GM12892 (cell line): ENCODE data around the gene MICAL2.
A peak's percentile ranks its signal among the peaks of the same experiment; 100 is the strongest.

Experiments
- DNase-seq: peaks from one replicate; pipeline ENCODE4 v3.0.0; 2011; ENCODE audit not compliant: insufficient read length
- FAIRE-seq: peaks from 2 replicates; lab custom pipeline; 2011; peaks lifted over from hg19 to GRCh38; lab: Jason Lieb, UNC
- POLR2A ChIP-seq: IDR thresholded peaks from 2 replicates; pipeline ENCODE4 v1.6.1; 2011; ENCODE audit warnings: low read depth, low read length, control low read depth
- POLR2AphosphoS5 ChIP-seq: IDR thresholded peaks from 2 replicates; pipeline ENCODE4 v1.6.1; 2011; ENCODE audit warnings: low read depth, low read length, control low read depth
- TAF1 ChIP-seq: IDR thresholded peaks from 2 replicates; pipeline ENCODE4 v1.6.1; 2011; ENCODE audit warnings: low read depth, mild to moderate bottlenecking, control low read depth, low read length, borderline replicate concordance

Gene MICAL2

DNA sequence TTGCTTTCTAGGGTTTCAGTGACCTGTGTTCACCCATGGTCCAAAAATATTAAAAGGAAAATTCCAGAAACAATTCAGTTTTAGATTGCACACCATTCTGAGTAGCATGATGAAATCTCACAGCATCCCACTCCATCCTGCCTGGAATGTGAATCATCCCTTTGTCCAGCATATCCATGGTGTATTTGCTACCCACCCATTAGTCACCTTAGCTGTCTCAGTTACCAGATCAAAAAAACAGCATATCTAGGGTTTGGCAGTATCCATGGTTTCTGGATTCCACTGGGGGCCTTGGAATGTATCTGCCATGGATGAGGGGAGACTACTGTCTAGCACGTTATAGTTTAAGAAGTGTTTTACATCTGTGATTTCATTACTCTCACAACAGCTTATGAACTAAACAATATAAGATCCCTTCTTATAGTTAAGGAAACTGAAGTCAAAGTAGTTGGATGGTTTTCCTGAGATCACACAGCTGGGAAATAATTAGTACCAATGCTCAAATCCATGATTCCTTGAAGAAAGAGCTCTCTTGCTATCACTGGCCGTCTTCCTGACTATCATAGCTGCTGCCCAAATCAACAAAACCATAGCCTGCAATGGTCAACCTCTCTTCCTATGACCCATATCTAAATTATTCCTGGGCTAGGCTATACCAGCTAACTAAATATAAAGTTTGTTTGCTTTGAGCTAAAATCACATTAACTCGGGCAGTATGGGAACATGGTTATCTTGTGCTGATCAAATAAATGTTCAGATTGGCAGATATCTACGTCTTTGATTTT is 122.6 kb downstream of the MICAL2 start:
- TF ChIP-seq TAF1: no peak
- TF ChIP-seq POLR2A: no peak
- no peak for TF ChIP-seq POLR2AphosphoS5
- FAIRE-seq (no peak), DNase-seq (no peak)

DNA sequence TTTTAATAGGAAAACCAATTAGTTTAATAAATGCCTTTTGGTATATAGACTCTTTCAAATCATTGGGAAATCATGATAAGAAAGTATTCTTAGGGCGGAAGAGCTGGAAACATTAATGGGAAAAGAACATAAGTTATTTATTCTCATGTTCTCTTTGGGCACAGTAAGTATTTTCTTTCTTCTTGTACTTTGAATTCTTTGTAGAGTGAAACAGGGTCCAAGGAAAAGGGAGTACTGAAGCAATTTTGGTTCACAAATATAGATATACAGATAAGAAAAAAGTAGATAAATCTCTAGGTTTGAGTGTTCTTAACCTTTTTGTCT is 123.2 kb downstream of the MICAL2 start:
- DNase-seq (no peak), FAIRE-seq (no peak)
- TF ChIP-seq TAF1: no peak

DNA sequence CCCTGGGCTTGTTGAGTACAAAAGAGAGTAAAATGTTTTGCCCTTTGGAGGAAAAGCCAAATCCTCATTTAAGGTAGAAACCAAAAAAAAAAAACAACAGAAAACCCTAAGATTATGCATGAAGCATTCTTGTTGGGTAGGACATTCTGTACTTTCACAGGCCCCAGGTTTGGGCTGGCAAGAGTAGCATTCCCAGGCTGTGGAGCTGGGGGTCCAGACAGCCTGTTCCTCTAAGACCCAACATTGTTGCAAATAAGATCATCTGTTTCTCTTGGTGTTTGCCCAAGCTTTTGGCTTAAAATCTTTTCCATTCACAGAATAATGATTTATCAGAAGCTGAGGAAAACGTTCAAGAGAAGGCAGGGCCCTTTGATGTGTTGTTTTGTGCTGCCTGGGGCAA is 123.8 kb downstream of the MICAL2 start:
- TF ChIP-seq POLR2A: no peak
- no peak for TF ChIP-seq POLR2AphosphoS5
- TF ChIP-seq TAF1: no peak
- FAIRE-seq (no peak), DNase-seq (no peak)

DNA sequence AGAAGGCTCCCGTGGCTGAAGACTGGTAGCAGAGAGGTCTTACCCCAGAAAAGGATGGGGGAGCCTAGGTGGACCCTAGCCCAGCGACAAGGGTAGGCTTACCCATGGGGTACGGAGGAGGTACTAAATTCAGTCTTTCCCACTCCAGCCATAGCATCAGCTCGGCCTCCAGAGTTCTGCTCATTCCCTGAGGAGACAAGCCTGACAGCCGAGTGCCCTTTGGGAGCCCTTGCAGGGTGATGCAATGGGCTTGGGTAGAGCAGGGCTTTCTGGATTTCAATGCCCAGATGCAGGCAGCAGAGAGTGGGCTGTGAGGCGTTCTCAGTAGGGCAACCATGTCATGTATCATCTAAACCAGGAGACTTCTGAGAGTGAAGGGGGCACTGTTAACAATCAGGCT is 124.7 kb downstream of the MICAL2 start:
- TF ChIP-seq TAF1 (no peak), POLR2A (no peak), POLR2AphosphoS5 (no peak)
- FAIRE-seq: no peak
- DNase-seq: no peak

DNA sequence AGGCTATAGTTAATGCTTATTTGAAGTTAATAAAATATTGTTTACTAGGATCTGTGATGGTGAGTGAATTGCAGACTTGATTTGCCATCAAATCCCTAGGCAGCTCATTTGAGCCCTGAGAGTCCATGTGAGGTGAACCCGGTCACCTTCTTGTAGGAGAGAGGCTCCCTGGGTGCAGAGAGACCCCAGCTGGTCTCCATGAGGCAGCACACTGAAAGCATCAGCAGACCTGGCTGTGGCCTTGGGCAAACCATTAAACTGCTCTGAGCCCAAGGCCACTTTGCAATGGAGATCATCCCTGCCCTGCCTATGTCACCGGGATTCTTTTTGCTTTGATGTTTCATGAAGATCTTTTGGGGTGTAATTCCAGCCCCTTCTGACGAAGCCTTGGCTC is 125.2 kb downstream of the MICAL2 start:
- no peak for FAIRE-seq

DNA sequence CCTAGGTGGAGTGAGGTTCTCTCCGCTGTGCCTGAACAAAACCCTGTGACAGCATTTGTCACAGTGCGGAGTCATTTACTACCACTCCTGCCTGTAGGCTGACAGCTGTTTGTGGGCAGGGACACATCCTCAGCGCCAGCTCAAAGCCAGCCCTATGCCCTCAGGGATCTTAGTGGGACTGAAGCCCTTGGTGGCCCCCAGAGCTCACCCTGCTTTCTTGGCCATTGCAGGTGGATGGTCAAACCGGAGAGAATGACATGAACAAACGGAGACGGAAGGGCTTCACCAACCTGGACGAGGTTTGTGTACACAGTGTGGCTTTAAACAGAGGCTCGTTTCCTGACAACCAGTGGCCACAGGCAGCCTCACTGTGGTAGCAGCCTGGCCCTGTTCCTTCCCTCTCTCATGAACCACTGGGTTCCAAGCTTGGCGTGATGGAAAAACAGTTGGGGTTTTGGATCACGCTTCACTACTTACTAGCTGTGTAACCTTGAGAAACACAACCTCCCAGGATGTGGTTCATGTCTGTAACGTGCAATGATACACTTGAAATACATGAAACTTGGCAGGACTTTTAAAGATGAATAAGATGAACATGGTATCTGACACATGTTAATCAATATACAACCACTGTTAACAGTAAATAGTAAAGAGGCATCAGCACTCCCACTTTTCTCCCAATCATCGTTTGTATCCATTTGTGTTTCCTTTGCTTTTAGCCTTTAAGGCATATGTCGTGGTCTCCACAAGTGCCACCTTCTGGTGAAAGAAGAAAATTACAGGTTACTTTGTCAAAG is 125.8 kb downstream of the MICAL2 start:
- FAIRE-seq (peak; percentile 89), DNase-seq (no peak)
- no peak for TF ChIP-seq POLR2A
- TF ChIP-seq POLR2AphosphoS5: no peak
- TF ChIP-seq TAF1: no peak

More for the DNA sequence above, 125.2 kb downstream of the MICAL2 start:
- DNase-seq: no peak
- TF ChIP-seq TAF1 (no peak), POLR2A (no peak), POLR2AphosphoS5 (no peak)

DNA sequence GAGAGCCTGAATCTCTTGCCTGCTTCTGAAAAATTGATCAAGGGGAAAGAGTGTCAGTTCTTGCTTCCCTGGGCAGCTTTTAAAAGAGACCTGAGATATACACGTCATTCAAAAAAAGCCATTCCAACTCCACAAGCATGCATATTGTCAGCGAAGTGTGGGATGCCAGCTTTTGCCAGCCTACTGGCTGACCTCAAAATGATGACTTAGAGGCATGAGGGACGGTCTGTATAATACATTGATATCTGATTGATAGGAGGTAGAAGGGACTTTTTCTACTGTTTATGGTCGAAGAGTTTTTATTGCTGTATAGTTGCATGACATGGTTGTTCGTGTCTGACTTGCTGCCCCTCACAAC is 126.3 kb downstream of the MICAL2 start:
- no peak for FAIRE-seq

DNA sequence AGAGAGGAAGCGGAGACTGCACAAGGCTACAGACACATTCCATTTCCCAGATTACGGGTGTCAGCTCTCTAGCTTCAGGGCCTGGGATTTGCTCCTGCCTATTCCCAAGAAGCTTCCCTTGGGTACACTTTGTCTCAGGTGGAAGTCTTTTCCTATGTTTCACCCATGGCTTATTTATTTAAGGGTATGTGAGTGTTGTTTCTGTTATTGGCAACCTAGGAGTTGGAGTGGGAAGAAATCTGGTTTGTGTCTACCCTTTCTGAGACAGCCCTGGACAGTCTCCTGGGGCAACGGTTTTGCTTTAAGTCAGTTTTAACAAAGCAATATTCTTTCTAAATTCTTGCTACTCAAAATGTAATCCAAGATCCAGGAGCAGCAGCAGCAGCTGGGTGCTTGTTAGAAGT is 127.0 kb downstream of the MICAL2 start:
- TF ChIP-seq POLR2A (no peak), TAF1 (no peak), POLR2AphosphoS5 (no peak)
- no peak for FAIRE-seq
- DNase-seq: no peak

More for the DNA sequence above, 126.3 kb downstream of the MICAL2 start:
- no peak for DNase-seq
- TF ChIP-seq POLR2AphosphoS5 (no peak), POLR2A (no peak), TAF1 (no peak)

DNA sequence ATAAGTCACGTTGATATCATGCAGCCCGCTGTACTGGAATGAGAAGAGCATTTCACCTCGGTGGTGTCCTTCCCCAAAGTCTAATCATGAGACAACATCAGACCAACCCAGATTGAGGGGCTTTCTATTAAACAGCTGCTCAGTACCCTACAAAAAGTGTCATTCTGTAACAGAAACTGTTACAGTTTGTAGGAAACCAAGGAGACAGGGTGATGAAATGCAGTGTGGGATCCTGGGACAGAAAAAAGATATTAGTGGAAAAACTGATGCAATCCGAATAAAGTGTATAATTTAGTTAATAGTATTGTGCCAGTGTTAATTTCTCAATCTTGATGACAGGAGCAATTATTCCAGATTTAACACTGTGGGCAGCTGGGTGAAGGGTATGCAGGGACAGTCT is 128.0 kb downstream of the MICAL2 start:
- no peak for FAIRE-seq
- no peak for DNase-seq
- TF ChIP-seq POLR2AphosphoS5 (no peak), TAF1 (no peak), POLR2A (no peak)

DNA sequence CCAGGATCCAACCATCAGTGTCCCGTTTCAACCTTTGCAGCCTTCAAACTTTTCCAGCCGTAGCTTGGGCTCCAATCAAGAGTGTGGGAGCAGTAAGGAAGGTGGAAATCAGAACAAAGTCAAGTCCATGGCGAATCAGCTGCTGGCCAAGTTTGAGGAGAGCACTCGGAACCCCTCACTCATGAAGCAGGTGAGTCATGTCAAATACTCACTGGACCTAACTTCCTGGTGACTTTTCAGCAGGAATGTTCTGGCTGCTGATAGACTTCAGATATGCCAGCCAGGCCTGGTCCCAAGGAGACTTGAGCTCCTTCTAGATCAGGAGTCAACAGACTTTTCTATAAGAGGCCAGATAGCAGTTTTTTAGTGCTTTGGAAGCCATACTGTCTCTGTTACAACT is 129.0 kb downstream of the MICAL2 start:
- no peak for DNase-seq
- TF ChIP-seq TAF1 (no peak), POLR2AphosphoS5 (no peak), POLR2A (no peak)
- no peak for FAIRE-seq

DNA sequence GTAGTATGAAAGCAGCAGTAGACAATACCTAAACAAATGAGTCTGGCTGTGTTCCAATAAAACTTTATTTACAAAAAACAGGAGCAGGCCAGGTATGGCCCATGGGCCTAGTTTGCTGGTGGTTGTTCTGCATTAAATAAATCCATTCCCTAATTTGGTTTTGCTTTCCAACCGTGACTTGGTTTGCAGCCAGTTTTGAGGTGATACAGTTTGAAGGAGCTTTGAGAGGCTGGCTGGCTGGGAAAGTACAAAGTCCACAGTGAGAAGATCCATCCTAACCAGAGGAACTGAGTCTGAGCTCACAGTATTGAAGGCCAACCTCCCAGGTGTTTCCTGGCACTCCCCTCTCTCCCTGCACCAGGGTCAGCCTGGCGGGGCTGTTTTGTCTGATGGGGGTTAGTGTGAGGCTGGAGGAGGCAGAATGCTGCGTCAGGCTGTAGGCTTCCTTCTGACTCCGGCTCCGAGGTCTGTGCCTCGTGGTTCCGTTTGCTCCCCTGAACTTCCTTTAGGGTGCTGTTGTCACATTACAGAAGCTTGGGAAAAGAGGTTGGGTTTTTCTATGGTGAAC is 129.5 kb downstream of the MICAL2 start:
- TF ChIP-seq TAF1 (no peak), POLR2A (no peak), POLR2AphosphoS5 (no peak)
- DNase-seq (no peak), FAIRE-seq (no peak)

DNA sequence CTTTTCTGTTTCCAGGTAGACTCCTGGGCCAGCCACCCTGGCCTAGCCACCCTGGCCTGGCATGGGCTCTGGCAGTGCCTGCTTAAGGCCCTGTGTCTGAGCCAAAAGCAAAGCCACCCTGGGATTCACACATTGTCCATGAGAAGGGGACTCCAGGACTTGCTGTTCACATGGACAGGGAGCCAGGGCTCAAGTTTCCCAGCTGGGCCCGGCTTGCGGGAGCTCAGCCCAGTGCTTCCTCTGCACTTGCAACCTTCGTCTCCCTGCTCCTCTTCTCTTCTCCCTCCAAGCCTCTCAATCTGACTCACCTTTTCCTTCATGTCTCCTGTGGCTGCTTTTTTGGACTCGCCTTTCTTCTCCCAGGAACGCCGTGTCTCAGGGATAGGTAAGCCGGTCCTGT is 130.3 kb downstream of the MICAL2 start:
- no peak for FAIRE-seq

More for the DNA sequence above, 130.3 kb downstream of the MICAL2 start:
- no peak for DNase-seq
- TF ChIP-seq TAF1 (no peak), POLR2AphosphoS5 (no peak), POLR2A (no peak)
